ENCODE data around the gene PSEN2.
A peak's percentile ranks its signal among the peaks of the same experiment; 100 is the strongest.
"Not testable (repeated sequence)": the region's sequence is repeated elsewhere in the genome, so short reads cannot be mapped to it uniquely, and the experiment has no call there.

Gene PSEN2

DNA sequence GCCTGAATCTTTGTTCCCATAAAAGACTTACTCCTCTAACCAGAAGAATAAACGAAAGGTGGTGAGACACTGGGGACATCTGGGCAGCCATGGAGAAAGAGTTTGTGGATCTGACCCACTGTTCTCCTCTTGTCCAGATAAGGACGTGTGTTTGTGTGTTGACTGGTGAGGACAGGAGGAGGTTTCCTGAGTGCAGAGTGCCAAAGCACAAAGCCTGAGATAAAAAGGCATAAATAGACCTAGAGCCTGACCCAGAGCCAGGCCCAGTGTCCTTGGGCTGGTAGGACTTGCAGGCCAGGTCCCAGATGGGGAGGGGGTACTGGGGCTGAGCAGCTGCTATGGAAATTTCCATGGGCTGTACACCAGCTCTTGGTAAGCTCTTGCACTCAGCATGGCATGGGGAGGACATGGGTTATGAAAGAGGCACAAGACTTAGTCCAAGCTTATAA lies 50.1 kb downstream of the PSEN2 start:
- DNase-seq, result no peak

DNA sequence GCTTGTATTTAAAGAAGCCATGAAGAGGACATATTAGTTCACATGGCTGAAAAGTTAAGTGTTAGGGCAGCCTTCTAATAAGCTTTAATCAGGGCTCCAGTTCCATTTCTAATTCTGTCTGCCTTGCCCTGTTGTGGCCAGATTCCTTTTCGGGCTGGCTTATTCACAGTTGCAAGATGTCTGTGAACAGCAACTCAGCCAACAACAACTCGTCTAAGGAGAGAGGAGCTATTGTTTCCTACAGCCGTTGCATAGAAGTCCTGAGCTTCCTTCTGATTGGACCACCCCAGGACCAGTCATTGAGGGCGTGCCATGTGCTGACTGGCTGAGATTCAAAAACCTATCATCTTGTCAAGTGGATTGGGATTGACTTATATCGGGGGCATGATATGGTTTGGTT lies 51.1 kb downstream of the PSEN2 start:
- no peak for DNase-seq

- not testable (repeated sequence) for DNase-seq
These were observed 59.1 kb downstream of the PSEN2 start for GRCh38 chr1:226929260-226930111.

GRCh38 chr1:226934483-226935237 lies 64.2 kb downstream of the PSEN2 start:
- no peak for DNase-seq

GRCh38 chr1:226937940-226938725 lies 67.7 kb downstream of the PSEN2 start:
- no peak for DNase-seq

DNA sequence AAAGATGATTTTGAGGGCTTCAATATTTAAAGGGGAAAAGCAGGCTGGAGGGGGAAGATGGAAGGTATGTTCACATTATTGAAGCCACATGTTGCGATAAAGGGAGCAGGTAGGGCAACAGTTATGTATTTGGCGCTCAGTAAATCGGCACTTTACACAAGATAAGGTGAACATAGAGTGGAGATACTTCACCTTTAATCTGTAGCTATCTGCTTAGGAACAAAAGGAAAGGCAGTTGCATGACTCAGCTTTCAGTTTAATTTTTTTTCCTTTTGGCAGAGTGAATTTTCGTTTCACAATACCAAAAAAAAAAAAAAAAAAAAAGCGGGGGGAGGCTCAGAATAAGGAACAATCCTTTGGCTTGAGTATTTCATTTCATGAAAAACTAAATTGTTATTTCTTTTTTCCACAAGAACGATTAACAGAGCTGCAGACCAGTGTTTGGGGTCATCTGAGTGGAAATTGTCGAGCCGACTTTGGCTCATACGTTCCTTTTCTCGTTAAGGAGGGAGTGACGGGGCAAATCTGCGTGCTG lies 68.6 kb downstream of the PSEN2 start:
- no peak for DNase-seq

GRCh38 chr1:226939438-226940028 lies 69.1 kb downstream of the PSEN2 start:
- no peak for DNase-seq

GRCh38 chr1:226940029-226940805 lies 69.8 kb downstream of the PSEN2 start, which contains the start of gene COQ8A:
COQ8A (plus strand) TSS chr1:226940294; CDS start chr1:226961386, 21,092 bp downstream.
- peak; percentile 100 for DNase-seq

DNA sequence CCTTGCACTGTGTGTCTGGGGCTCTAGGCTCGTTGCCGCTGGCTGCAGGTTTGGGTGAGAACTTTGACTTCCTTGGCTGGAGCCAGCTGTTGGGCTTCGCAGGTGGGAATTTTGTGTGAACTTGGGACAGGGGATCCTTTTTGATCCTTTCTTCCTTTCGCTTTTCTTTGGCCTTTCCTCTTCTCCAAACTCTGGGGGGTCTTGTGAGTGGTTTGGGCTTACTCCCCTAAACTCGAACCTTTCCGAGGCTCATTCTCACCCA lies 70.3 kb downstream of the PSEN2 start:
- DNase-seq, result no peak

DNA sequence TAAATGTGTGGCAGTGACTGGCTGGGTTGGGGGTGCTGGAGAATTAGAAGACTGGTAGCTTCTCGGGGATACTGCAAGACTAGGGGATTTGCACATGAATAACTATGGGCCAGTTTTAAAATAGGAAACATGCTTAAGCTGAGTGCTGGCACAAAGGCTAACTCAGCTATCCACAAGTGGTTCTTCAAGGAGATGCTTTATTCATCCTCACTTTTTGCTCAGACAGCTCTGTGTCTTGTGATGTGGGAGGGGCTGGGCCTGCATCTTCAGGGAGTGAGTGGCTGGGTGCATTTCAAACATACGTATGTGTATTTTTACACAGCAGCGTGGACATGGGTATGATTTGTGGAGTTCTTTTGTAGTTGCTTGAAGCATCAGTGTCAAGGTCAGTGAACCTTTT lies 72.0 kb downstream of the PSEN2 start:
- DNase-seq, result no peak

DNA sequence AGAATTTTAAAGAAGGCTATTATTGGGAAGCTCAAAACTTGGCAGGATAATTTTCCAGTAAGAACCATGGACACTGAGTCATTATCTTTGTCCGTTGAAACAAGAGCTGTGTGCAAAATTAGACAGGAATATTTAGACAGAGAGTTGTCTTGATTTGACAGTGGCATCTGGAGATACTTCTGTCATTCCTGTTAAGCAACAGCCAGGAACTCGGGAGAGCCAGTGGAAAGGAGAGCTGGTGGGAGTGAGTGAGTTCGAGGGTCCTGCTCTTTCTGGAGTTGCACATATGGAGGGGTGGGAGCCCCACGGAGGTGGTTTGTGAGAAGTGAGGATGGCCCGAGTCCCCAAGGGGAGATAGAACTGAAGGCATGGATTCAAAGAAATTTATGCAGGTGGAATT lies 72.7 kb downstream of the PSEN2 start:
- DNase-seq, result no peak

GRCh38 chr1:226943927-226944326 lies 73.5 kb downstream of the PSEN2 start:
- DNase-seq, result no peak

- no peak for DNase-seq
These were observed 74.9 kb downstream of the PSEN2 start for GRCh38 chr1:226945106-226945857.
